GM10248 (cell line): ENCODE data around the gene SGIP1.

Experiments used
- CTCF ChIA-PET: fragments of 300-600 bp; sonication (Branson Sonifier 250); formaldehyde crosslinking; extraction: SDS; loops from one replicate; lab custom pipeline; 2021; ENCODE audit warnings: antibody characterized with exemption; lab: Yijun Ruan, JAX
- POLR2A ChIA-PET: fragments of 350-650 bp; sonication (Branson Sonifier 250); formaldehyde crosslinking; extraction: SDS; loops from one replicate; lab custom pipeline; 2020; ENCODE audit warnings: antibody characterized with exemption; lab: Yijun Ruan, JAX
- DNase-seq: peaks from one replicate; pipeline ENCODE4 v3.0.0; 2012; ENCODE audit errors: extremely low spot score
- TF ChIP-seq, protein P1 (sequence below): IDR thresholded peaks from 2 replicates; pipeline ENCODE4 v1.5.1; 2012; ENCODE audit warnings: mild to moderate bottlenecking, low read depth; ENCODE audit errors: extremely low read depth, missing control alignments, control extremely low read depth

Gene SGIP1

GRCh38 chr1:66758241-66758755, 224.3 kb downstream of the SGIP1 start:
- ChIA-PET CTCF (interaction anchor here (0.8 to 2.8 kb wide), 10 partner anchors 11 to 742 kb away, joined by 3 to 13 read pairs (median 5); no protein-coding TSS in a partner anchor), POLR2A (no interaction called here)
- peak; percentile 56 for DNase-seq
- TF ChIP-seq, protein P1, sequence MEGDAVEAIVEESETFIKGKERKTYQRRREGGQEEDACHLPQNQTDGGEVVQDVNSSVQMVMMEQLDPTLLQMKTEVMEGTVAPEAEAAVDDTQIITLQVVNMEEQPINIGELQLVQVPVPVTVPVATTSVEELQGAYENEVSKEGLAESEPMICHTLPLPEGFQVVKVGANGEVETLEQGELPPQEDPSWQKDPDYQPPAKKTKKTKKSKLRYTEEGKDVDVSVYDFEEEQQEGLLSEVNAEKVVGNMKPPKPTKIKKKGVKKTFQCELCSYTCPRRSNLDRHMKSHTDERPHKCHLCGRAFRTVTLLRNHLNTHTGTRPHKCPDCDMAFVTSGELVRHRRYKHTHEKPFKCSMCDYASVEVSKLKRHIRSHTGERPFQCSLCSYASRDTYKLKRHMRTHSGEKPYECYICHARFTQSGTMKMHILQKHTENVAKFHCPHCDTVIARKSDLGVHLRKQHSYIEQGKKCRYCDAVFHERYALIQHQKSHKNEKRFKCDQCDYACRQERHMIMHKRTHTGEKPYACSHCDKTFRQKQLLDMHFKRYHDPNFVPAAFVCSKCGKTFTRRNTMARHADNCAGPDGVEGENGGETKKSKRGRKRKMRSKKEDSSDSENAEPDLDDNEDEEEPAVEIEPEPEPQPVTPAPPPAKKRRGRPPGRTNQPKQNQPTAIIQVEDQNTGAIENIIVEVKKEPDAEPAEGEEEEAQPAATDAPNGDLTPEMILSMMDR, result no peak

- ChIA-PET POLR2A (no interaction called here), CTCF (interaction anchor here (1.4 kb wide), 1 partner anchor 21 kb away, joined by 3 read pairs; no protein-coding TSS in a partner anchor)
- TF ChIP-seq, protein P1, result no peak
- no peak for DNase-seq
Measured at GRCh38 chr1:66760506-66760905, 226.6 kb downstream of the SGIP1 start.

DNA sequence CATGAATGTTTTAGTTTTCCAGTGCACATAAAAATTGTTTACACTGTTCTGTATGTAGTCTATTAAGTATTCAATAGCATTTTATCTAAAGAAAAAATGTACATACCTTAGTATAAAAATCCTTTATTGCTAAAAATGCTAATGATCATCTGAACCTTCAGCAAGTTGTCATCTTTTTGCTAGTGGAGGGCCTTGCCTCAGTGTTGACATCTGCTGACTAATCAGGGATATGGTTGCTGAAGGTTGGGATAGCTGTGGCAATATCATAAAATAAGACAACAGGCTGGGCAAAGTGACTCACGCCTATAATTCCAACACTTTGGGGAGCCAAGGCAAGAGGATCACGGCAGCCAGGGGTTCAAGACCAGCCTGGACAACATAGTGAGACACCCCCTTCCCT, 227.3 kb downstream of the SGIP1 start:
- TF ChIP-seq, protein P1, result no peak
- no peak for DNase-seq
- CTCF ChIA-PET, result interaction anchor here (1.3 to 1.4 kb wide), 2 partner anchors 21 to 388 kb away, joined by 3 to 6 read pairs; no protein-coding TSS in a partner anchor
- POLR2A ChIA-PET, result no interaction called here

- DNase-seq, result peak; percentile 39
- TF ChIP-seq, protein P1, result peak; percentile 71
- POLR2A ChIA-PET, result no interaction called here
- CTCF ChIA-PET, result interaction anchor here (0.8 to 4.2 kb wide), 22 partner anchors 8 to 736 kb away, joined by 3 to 40 read pairs (median 4); partner anchors contain the start of gene DYNLT5
Measured at GRCh38 chr1:66764994-66765578, 231.1 kb downstream of the SGIP1 start.

DNA sequence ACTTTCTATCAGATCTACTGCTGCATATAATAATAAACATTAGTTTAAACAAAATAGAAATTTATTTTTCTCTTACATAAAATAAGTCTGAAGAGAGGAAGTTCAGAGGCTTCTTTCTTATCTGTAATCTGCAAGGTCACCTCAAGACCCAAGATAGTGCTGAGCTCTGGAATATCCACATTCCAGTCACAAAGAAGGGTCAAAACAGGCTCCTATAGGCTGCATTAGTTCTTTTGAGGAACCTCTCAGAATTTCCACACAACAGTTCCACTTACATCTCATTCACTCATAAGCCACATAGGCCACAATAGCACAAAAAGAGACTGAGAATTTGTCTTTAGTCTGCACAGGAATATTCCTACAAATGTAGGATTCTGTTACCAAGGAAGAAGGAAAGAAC, 233.7 kb downstream of the SGIP1 start:
- TF ChIP-seq, protein P1, result no peak
- CTCF ChIA-PET, result interaction anchor here (2.7 kb wide), 1 partner anchor 222 kb away, joined by 6 read pairs; no protein-coding TSS in a partner anchor
- POLR2A ChIA-PET, result no interaction called here
- no peak for DNase-seq

DNA sequence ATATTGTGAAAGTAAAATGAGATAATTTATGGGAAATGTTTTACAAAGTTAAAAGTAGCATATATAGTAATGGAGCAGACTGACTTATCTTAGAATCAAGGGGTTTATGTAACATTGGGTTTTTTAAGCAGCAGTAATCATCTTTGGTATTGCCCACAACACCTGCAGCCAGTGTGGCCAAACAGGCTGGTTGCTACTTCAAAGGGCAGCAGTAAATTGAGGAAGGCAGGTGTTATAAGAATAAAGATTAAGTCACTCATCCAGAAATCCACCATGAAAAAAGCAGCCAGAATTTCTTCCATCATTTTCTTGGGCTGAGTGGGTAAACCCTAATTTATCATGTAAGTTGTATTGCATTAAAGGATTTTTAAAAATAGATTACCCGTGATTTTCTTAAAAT, 235.0 kb downstream of the SGIP1 start:
- DNase-seq, result no peak
- ChIA-PET CTCF (no interaction called here), POLR2A (no interaction called here)
- TF ChIP-seq, protein P1, result no peak
